Keratinocyte (primary cell): ENCODE results near the gene BAHCC1. TPM values are rescaled to one million over a fixed set of nuclear protein-coding genes. Genes with fewer than 3 reads are reported as not detected.

Source experiments
- DNase-seq: peaks from one replicate; pipeline ENCODE4 v3.0.0-alpha.2; 2011; ENCODE audit warnings: low read depth, missing footprints, low spot score
- FAIRE-seq: peaks from 2 replicates; lab custom pipeline; 2011; peaks lifted over from hg19 to GRCh38; lab: Jason Lieb, UNC
- H2AFZ ChIP-seq: 2 replicates; pipeline ENCODE4 v1.6.0; 2012; ENCODE audit warnings: low read length, control low read depth, inconsistent platforms; ENCODE audit not compliant: control insufficient read depth
- H3K27ac ChIP-seq: 2 replicates; pipeline ENCODE4 v1.5.1; 2011; ENCODE audit warnings: low read length; ENCODE audit not compliant: control insufficient read depth, insufficient read depth
- H3K27me3 ChIP-seq: 3 replicates; pipeline ENCODE4 v1.6.0; 2011; ENCODE audit warnings: low read length; ENCODE audit not compliant: control insufficient read depth, insufficient read depth; ENCODE audit errors: extremely low read depth
- H3K36me3 ChIP-seq, 2 experiments: 2 replicates in 1 of 2; 3 replicates in 1 of 2; pipeline ENCODE4 v1.5.1; 2011; ENCODE audit warnings: low read length in 2 of 2, mild to moderate bottlenecking in 1 of 2; ENCODE audit not compliant: control insufficient read depth in 2 of 2, insufficient read depth in 2 of 2; ENCODE audit errors: extremely low read depth in 1 of 2
- H3K4me1 ChIP-seq: 3 replicates; pipeline ENCODE4 v1.5.1; 2011; ENCODE audit warnings: low read length; ENCODE audit not compliant: control insufficient read depth, insufficient read depth; ENCODE audit errors: extremely low read depth
- H3K4me2 ChIP-seq: 3 replicates; pipeline ENCODE4 v1.6.0; 2011; ENCODE audit warnings: low read depth, low read length; ENCODE audit not compliant: control insufficient read depth, insufficient read depth; ENCODE audit errors: extremely low read depth
- H3K4me3 ChIP-seq, 3 experiments: fragments of 200-600 bp in 1 of 3; sonication (generic) in 1 of 3; 2 replicates in 2 of 3; 3 replicates in 1 of 3; pipeline ENCODE4 v1.5.1; 2011 to 2016; ENCODE audit warnings: low read length in 3 of 3, mild to moderate bottlenecking in 3 of 3, control low read depth in 2 of 3, inconsistent platforms in 1 of 3, low read depth in 1 of 3, mixed read lengths in 1 of 3, mixed run types in 1 of 3, moderate library complexity in 1 of 3; ENCODE audit not compliant: control insufficient read depth in 2 of 3, insufficient read depth in 2 of 3; ENCODE audit errors: extremely low read depth in 1 of 3
- H3K79me2 ChIP-seq: 2 replicates; pipeline ENCODE4 v1.6.0; 2012; ENCODE audit warnings: low read length; ENCODE audit not compliant: control insufficient read depth, insufficient read depth
- H3K9ac ChIP-seq: 3 replicates; pipeline ENCODE4 v1.6.0; 2011; ENCODE audit warnings: low read length; ENCODE audit not compliant: control insufficient read depth, insufficient read depth; ENCODE audit errors: extremely low read depth
- H3K9me1 ChIP-seq: 3 replicates; pipeline ENCODE4 v1.6.0; 2011; ENCODE audit warnings: low read length; ENCODE audit not compliant: control insufficient read depth, insufficient read depth; ENCODE audit errors: extremely low read depth
- H3K9me3 ChIP-seq: 2 replicates; pipeline ENCODE4 v1.5.1; 2012; ENCODE audit warnings: low read depth, low read length; ENCODE audit not compliant: control insufficient read depth
- H4K20me1 ChIP-seq: 3 replicates; pipeline ENCODE4 v1.6.0; 2011; ENCODE audit warnings: low read length; ENCODE audit not compliant: control insufficient read depth, insufficient read depth; ENCODE audit errors: extremely low read depth
- EZH2 ChIP-seq: IDR thresholded peaks from one replicate; pipeline ENCODE4 v1.6.1; 2012; ENCODE audit warnings: inconsistent platforms, mild to moderate bottlenecking, low read length, moderate library complexity
- dilution Hi-C: fragments of 300-500 bp; cut with MboI; formaldehyde crosslinking; loops from one replicate; pipeline ENCODE4 v1.7.0; 2020; ENCODE audit warnings: low sequenced_read_pairs; ENCODE audit not compliant: extremely low pct_ligation_motif_present
- polyA plus RNA-seq, 5 experiments: library from polyadenylated mRNA; depleted of rRNA in 3 of 5; stranded (reverse) in 3 of 5; stranded (forward) in 1 of 5; unstranded in 1 of 5; fragments of >200 nt; gene quantifications; 1 replicate in 1 of 5; 2 replicates in 3 of 5; 3 replicates in 1 of 5; pipeline versions ENCODE4 v1.2.1 to v1.2.3, GENCODE V29; 2011 to 2012; ENCODE audit warnings: missing spikeins in 2 of 5, low read depth in 1 of 5, low replicate concordance in 1 of 5
- TF ChIP-seq, protein P1 (sequence below), 3 experiments: IDR thresholded peaks in 1 of 3; conservative IDR thresholded peaks in 1 of 3; optimal IDR thresholded peaks in 1 of 3; 2 replicates in 2 of 3; 3 replicates in 1 of 3; pipeline versions ENCODE3 to v1.5.1; 2011; ENCODE audit warnings: low read length in 3 of 3, mild to moderate bottlenecking in 3 of 3, moderate library complexity in 2 of 3, control low read depth in 1 of 3, inconsistent platforms in 1 of 3; ENCODE audit not compliant: insufficient read depth in 2 of 3; ENCODE audit errors: extremely low read depth in 1 of 3

BAHCC1 gene
- polyA plus RNA-seq, 1 donor (not counting 4 experiments of a cell fraction or from before 2014, with no cell fraction given): 0.52 TPM

DNA sequence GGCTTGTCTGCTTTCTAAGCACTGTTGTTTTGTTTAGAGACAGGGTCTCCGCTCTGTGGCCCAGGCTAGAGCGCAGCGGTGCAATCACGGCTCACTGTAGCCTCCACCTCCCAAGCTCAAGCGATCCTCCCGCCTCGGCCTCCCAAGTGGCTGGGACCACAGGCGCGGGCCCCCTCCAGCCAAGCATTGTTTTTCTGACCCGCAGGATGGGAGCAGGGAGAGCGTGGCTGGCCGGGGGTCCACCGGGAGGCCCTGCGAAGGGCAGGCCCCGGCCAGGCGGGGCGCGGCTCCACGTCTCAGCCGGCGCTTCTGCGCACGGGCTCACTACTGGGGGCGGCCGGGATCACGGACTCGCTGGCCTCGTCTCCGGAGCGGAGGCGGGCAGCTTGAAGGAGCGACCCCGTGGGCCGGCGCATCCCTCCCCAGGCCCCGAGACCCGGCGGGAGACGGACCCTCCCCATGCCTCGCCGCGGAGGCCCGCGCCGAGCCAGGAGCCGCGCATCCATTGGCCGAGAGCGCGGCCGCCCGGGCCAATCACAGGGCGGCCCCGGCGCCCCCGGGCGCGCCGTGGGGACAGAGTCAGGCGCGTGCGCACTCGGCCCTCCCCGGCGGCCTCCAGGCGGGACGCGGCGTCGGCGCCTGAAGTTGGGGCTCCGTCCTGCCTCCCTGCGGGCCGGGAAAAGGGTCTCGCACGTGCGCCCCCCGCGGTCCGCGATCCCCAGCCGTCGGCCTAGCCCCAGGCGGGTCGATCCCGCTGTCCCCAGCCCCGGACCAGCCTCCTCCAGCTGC lies 92.4 kb downstream of the BAHCC1 start:
- Histone ChIP-seq H3K4me3 (peak overlapping the region; percentile 35 to 40 (median 38)), H3K27ac (no peak overlapping the region), H3K27me3 (peaks cover 26% of the 10 kb centered on the region), H4K20me1 (no peaks in the 10 kb centered on the region), H3K9ac (peak overlapping the region; percentile 56), H3K9me1 (no peaks in the 10 kb centered on the region), H3K4me1 (peaks cover 4% of the 10 kb centered on the region), H3K79me2 (no peaks in the 10 kb centered on the region), H3K36me3 (no peaks in the 10 kb centered on the region), H3K9me3 (no peaks in the 10 kb centered on the region), H2AFZ (peak overlapping the region; percentile 49), H3K4me2 (peak overlapping the region; percentile 70)
- dilution Hi-C loops: no loop called here
- FAIRE-seq: no peak
- no peak for DNase-seq
- TF ChIP-seq, protein P1, sequence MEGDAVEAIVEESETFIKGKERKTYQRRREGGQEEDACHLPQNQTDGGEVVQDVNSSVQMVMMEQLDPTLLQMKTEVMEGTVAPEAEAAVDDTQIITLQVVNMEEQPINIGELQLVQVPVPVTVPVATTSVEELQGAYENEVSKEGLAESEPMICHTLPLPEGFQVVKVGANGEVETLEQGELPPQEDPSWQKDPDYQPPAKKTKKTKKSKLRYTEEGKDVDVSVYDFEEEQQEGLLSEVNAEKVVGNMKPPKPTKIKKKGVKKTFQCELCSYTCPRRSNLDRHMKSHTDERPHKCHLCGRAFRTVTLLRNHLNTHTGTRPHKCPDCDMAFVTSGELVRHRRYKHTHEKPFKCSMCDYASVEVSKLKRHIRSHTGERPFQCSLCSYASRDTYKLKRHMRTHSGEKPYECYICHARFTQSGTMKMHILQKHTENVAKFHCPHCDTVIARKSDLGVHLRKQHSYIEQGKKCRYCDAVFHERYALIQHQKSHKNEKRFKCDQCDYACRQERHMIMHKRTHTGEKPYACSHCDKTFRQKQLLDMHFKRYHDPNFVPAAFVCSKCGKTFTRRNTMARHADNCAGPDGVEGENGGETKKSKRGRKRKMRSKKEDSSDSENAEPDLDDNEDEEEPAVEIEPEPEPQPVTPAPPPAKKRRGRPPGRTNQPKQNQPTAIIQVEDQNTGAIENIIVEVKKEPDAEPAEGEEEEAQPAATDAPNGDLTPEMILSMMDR (optimal IDR thresholded peaks at IDR 0.05 in 1 of 3, IDR thresholded peaks at IDR 0.05 in 1 of 3, conservative IDR thresholded peaks at IDR 0.05 in 1 of 3; ENCODE audit: extremely low read depth in 1 of 3, insufficient read depth in 2 of 3, low read length in 3 of 3): no peak
- no peak for TF ChIP-seq EZH2

DNA sequence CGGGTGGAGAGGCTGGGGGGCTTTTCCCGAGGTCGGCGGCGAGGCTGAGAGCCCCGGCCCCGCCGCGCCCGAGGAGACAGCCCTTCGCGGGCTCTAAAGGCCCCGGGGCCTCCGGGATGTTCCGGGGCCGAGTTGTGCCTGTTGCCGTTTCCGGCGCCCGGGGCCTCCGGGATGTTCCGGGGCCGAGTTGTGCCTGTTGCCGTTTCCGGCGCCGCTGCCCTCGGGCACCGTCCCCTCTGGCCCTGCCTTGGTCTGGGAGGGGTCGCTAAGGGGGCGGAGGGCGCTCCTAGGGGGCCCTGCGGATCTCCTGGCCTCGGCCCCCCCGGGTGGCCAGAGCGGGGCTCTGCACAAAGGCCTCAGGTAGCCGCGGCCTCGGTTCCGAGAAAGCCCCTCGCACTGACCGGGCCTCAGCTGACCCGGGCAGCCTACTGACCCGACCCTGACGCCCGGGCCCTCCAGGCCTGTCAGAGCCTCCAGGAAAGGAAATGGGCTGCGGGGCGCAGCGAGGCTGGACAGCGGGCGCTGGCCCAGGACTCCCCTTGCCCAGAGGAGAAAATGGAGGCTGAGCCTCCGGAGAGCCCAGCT lies 93.1 kb downstream of the BAHCC1 start:
- FAIRE-seq: no peak
- H3K9me3 ChIP-seq: no peaks in the 10 kb centered on the region
- no peak for TF ChIP-seq EZH2
- TF ChIP-seq, protein P1 (optimal IDR thresholded peaks at IDR 0.05 in 1 of 3, IDR thresholded peaks at IDR 0.05 in 1 of 3, conservative IDR thresholded peaks at IDR 0.05 in 1 of 3; ENCODE audit: extremely low read depth in 1 of 3, insufficient read depth in 2 of 3, low read length in 3 of 3): no peak
- no peaks in the 10 kb centered on the region for H3K9me1 ChIP-seq
- peak overlapping the region; percentile 70 for H3K4me2 ChIP-seq
- H3K9ac ChIP-seq: peak overlapping the region; percentile 56
- H3K27ac ChIP-seq: no peak overlapping the region
- H3K27me3 ChIP-seq: peaks cover 22% of the 10 kb centered on the region
- no peak overlapping the region for H2AFZ ChIP-seq
- H3K4me1 ChIP-seq: peaks cover 4% of the 10 kb centered on the region
- dilution Hi-C loops: no loop called here
- H4K20me1 ChIP-seq: no peaks in the 10 kb centered on the region
- H3K36me3 ChIP-seq: no peaks in the 10 kb centered on the region
- no peak for DNase-seq
- H3K4me3 ChIP-seq: peak overlapping the region; percentile 35 to 40 (median 38)
- no peaks in the 10 kb centered on the region for H3K79me2 ChIP-seq
